NOMO-1 treated with DMSO at 0.1 percent for 48 hours (cell line): ENCODE data around the gene VASN.
"Not testable (repeated sequence)": the region's sequence is repeated elsewhere in the genome, so short reads cannot be mapped to it uniquely, and the experiment has no call there.

Source experiments
- DNase-seq: peaks from one replicate; lab custom pipeline; 2025; ENCODE audit not compliant: unreplicated experiment; lab: John Stamatoyannopoulos, UW

VASN gene

GRCh38 chr16:4371357-4372000, at the start of gene VASN:
TSS of gene VASN (plus strand) at chr16:4371848. CDS start at chr16:4380878, 9,030 bp downstream.
- no peak for DNase-seq

GRCh38 chr16:4322121-4323052, 49.3 kb upstream of the VASN start:
- no peak for DNase-seq

GRCh38 chr16:4323071-4323844, 48.4 kb upstream of the VASN start:
- no peak for DNase-seq

GRCh38 chr16:4323845-4324488, 47.7 kb upstream of the VASN start:
- DNase-seq = no peak

DNA sequence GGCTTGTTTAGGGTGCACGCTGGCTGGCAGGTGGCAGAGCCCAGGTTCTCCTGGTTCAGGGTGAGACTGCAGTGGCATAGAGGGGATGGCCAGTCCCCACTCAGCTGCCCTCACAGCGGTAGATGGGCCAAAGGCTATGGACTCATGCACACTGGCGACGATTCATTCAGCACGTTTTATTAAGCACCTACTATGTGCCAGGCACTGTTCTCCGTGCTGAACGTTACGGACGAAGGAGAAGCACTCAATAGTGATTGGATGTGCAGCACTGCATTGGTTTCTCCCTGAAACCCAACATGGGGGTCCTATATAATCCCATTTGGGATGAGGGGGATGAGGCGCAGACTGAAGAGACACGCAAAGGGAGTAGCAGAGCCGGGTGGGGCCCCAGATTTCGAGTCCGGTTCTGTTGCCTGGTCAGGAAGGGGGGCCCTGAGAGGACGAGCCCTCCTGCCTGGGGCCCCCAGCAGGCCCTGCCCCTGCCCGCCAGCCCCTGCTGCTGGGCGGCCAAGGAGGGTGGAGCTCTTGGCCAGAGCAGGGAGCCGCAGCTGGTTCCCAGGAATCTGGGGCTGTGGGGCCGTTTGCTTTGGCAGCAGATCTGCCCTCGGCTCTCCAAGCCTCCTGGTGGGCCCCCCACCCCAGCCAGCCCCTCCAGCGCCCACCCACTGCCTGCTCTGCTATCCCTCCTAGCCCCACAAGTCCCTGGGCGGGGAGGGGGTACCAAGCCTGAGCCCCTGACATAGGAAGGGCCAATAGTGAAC, 47.0 kb upstream of the VASN start:
- DNase-seq = no peak

DNA sequence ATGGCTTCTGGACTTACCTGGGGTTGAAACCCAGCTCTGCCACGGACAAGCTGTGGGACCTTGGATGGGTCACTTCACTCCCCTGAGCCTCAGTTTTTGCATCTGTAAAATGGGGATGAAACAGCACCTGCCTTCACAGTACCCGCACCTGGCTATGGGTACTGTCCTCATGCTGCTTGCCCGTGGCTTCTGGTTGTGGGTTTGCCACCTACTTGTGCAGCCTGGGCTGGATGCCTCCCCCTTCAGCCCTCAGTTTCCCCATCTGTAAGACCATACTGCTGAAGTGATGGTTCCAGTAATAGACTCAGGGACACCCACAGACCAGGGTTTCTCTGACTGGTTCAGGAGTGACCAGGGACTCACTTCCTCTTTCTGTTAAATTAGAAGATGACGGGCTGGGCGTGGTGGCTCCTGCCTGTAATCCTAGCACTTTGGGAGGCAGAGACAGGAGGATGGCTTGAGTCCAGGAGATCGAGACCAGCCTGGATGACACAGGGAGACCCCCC, 46.3 kb upstream of the VASN start:
- peak; percentile 60 for DNase-seq

GRCh38 chr16:4327386-4328045, 44.1 kb upstream of the VASN start:
- no peak for DNase-seq

DNA sequence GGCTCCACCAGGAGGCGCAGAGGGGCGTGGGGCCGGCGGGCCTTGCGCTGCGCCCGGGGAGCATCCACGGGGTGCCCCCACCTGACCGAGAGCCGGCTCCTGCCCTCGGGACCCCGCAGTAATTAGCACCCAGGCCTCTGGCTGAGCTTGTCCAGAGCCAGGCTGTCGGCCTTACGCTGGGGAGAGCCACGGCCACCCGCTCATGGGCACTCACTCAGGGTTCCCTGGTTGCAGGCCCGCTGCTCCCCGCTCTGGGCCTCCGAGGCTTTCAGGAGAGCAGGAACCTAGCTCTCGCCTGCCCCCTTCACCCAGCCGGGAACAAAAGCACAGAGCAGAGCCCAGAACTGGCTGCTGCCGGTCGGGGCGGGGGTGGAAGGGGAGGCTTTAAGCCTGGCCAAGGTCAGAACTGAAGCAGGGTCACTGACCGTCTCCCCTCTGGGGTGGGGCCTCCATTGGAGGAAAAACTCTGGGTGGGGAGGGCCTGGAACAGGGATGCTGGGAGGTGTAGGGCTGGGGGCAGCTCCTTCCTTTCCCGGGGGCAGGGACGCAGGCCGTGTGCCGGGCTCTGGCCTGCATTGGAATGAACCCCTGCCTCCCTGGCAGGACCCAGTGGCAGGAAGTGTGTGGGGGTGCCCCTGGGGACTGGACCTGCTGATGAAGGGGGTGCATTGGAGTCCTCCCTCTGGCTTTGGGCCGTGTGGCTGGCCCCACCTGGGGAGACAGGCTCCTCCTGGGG, 43.4 kb upstream of the VASN start:
- DNase-seq = peak; percentile 74

DNA sequence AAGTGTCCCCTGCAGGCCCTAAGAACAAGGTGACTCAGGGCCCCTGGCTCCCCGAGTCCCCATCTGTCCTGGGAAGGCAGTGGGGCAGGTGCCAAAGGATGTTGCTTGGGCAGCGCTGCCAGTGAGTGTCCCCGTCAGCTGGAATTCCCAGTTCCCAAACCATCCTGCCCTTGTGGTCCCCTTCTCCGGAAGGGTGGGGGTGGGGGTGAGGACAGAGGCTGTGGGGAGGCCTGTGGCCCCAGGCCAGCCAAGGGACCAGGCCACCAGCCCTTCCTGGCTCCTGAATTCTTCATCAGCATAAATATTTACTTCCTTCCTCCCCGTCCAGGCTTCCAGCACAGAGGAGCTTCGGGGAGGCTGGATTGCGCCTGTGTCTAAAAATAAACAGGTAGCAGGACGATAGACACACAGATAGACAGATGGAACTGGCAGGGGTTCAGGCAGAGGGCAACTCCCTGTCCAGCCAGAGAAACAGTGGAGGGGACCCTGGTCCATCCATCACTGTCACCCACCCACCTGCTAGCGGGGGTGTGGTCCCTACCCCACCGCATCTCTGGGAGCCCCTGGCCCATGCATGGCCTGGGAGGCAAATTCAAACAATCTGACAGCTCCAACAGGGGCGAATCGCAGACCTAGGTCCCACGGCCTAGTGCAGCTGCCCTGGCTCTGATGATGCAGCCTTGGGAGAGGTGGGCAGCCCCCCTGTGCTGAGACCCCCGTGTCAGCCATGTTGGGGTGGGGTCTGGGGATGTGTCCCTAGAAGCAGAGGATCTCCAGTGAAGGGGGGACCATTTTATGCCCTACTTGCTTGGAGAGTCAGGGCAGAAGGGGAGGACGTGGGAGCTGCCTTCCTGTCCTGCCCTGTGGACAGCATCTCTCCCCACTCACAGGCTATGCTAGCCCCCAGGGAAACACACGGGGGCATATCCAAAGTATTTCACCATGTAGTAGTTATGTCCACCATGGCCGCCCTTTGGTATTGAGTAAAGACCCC, 42.6 kb upstream of the VASN start:
- DNase-seq = no peak

DNA sequence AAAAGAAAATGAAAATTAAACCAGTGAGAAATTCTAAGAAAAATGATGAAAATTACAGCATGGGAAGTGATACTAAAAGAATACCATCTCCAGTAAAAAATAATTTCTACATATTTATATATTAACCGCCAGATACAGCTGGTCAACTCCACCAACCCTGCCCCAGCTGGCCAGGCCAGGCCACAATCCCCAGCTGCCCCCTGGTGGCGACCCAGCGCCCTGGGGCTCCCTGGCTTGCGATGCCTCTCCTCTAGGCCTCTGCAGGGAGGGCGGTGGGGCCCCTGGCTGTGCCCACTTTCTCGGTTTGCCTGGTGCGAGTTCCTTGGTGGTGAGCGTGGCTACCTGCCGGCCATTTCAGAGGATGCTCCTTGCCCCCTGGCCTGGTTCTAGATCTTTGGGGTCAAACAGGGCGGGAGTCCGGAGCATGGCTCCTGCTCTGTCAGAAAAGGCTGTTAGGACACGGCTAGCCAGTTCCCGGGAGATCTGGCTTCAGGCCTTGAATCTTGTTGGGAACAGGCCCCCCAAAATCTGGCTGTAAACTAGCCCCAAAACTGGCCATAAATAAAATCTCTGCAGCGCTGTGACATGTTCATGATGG, 41.3 kb upstream of the VASN start:
- DNase-seq = peak; percentile 44

DNA sequence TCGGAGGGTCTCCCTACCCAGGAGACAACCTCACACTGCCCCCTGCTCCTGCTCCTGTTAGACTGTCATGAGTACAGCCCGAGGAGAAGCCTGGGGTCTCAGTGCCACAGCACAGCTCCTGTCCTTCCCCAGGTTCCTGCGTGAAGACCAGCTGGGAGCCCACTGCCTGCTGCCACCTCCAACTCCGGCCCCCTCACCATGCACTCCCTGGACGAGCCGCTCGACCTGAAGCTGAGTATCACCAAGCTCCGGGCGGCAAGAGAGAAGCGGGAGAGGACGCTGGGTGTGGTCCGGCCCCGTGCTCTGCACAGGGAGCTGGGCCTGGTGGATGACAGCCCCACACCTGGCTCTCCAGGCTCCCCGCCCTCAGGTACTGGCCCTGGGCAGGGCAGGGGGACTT, 39.6 kb upstream of the VASN start:
- DNase-seq = no peak

GRCh38 chr16:4332623-4333307, 38.9 kb upstream of the VASN start:
- DNase-seq = no peak

- DNase-seq = no peak
Observed at GRCh38 chr16:4333308-4333638, 38.4 kb upstream of the VASN start.

GRCh38 chr16:4333714-4334113, 37.9 kb upstream of the VASN start:
- DNase-seq = not testable (repeated sequence)

DNA sequence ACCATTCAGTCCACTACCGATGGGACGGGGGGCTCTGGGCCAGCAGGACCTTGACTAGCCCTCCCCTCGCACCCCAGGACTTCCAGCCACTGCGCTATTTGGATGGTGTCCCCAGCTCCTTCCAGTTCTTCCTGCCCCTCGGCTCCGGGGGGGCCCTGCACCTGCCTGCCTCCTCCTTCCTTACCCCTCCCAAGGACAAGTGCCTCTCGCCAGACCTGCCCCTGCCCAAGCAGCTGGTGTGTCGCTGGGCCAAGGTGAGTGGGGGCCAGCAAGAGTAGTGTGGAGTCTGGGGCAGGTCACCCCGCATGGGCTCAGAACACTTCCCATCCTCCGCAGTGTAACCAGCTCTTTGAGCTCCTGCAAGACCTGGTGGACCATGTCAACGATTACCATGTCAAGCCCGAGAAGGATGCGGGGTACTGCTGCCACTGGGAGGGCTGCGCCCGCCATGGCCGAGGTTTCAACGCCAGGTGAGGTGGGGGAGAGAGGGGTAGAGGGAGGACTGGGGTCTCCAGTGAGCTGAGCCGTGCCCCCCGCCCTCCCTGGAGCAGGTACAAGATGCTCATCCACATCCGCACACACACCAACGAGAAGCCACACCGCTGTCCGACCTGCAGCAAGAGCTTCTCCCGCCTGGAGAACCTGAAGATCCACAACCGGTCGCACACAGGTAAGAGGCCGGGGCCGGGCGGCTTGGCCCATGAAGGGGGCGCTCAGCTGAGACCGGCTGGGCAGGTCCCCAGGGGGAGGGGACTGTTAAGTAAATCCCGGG, 36.7 kb upstream of the VASN start:
- DNase-seq = no peak
